ENCODE measurements around the gene MPO. TPM values are rescaled to one million over a fixed set of nuclear protein-coding genes. Genes with fewer than 3 reads are reported as not detected.

MPO gene
- total RNA-seq, 1 experiment from 2014 or later = 0.19 TPM

GRCh38 chr17:58315750-58316149 is 35.0 kb upstream of the MPO start:
- no peak for DNase-seq (ENCODE audit: unreplicated experiment)
- Mint-ChIP-seq H3K4me3 (ENCODE audit: unreplicated experiment) (no peak overlapping the region), H3K27me3 (ENCODE audit: insufficient read depth, unreplicated experiment) (no peaks in the 10 kb centered on the region), H3K27ac (ENCODE audit: low read depth, unreplicated experiment) (no peak overlapping the region), H3K4me1 (ENCODE audit: insufficient read depth, unreplicated experiment) (peaks cover 6% of the 10 kb centered on the region), H3K9me3 (ENCODE audit: unreplicated experiment) (no peaks in the 10 kb centered on the region), H3K36me3 (ENCODE audit: insufficient read depth, unreplicated experiment) (no peaks in the 10 kb centered on the region)
- CTCF ChIA-PET = interaction anchor here (0.5 to 6.8 kb wide), 13 partner anchors 8 to 703 kb away, joined by 3 to 127 read pairs (median 4); partner anchors contain the start of genes RNF43 and SUPT4H1
- BruUV-seq (replicated peaks) = no TSS peak
- TF ChIP-seq CTCF (IDR thresholded peaks at IDR 0.05; ENCODE audit: unreplicated experiment) = no peak
- intact Hi-C loops (cut with micrococcal nuclease) = no loop called here
- POLR2A ChIA-PET = interaction anchor here (1.0 to 2.8 kb wide), 3 partner anchors 23 to 199 kb away, joined by 3 to 28 read pairs (median 4); partner anchors contain the start of gene RNF43

GRCh38 chr17:58315281-58315711 is 34.6 kb upstream of the MPO start:
- Mint-ChIP-seq H3K27me3 (ENCODE audit: insufficient read depth, unreplicated experiment) (no peaks in the 10 kb centered on the region), H3K27ac (ENCODE audit: low read depth, unreplicated experiment) (no peak overlapping the region), H3K4me1 (ENCODE audit: insufficient read depth, unreplicated experiment) (peaks cover 6% of the 10 kb centered on the region), H3K36me3 (ENCODE audit: insufficient read depth, unreplicated experiment) (no peaks in the 10 kb centered on the region), H3K4me3 (ENCODE audit: unreplicated experiment) (no peak overlapping the region), H3K9me3 (ENCODE audit: unreplicated experiment) (no peaks in the 10 kb centered on the region)
- POLR2A ChIA-PET = interaction anchor here (0.6 to 2.8 kb wide), 4 partner anchors 23 to 365 kb away, joined by 3 to 28 read pairs (median 4); partner anchors contain the start of gene RNF43
- CTCF ChIA-PET = interaction anchor here (0.6 to 6.8 kb wide), 9 partner anchors 22 to 1004 kb away, joined by 3 to 127 read pairs (median 3); partner anchors contain the start of genes RNF43 and SUPT4H1
- no peak for DNase-seq (ENCODE audit: unreplicated experiment)
- TF ChIP-seq CTCF (IDR thresholded peaks at IDR 0.05; ENCODE audit: unreplicated experiment) = no peak
- BruUV-seq (replicated peaks) = no TSS peak
- intact Hi-C loops (cut with micrococcal nuclease) = no loop called here

GRCh38 chr17:58314706-58315015 is 33.9 kb upstream of the MPO start:
- intact Hi-C loops (cut with micrococcal nuclease) = no loop called here
- no peak overlapping the region for H3K4me3 Mint-ChIP-seq (ENCODE audit: unreplicated experiment)
- no peaks in the 10 kb centered on the region for H3K36me3 Mint-ChIP-seq (ENCODE audit: insufficient read depth, unreplicated experiment)
- no peaks in the 10 kb centered on the region for H3K27me3 Mint-ChIP-seq (ENCODE audit: insufficient read depth, unreplicated experiment)
- peaks cover 6% of the 10 kb centered on the region for H3K4me1 Mint-ChIP-seq (ENCODE audit: insufficient read depth, unreplicated experiment)
- BruUV-seq (replicated peaks) = no TSS peak
- DNase-seq (ENCODE audit: unreplicated experiment) = no peak
- no peaks in the 10 kb centered on the region for H3K9me3 Mint-ChIP-seq (ENCODE audit: unreplicated experiment)
- TF ChIP-seq CTCF (IDR thresholded peaks at IDR 0.05; ENCODE audit: unreplicated experiment) = no peak
- no peak overlapping the region for H3K27ac Mint-ChIP-seq (ENCODE audit: low read depth, unreplicated experiment)
- CTCF ChIA-PET = interaction anchor here (0.6 to 6.8 kb wide), 4 partner anchors 103 to 1003 kb away, joined by 3 to 127 read pairs (median 18); partner anchors contain the start of gene RNF43
- POLR2A ChIA-PET = interaction anchor here (0.6 kb wide), 1 partner anchor 366 kb away, joined by 3 read pairs; no protein-coding TSS in a partner anchor

GRCh38 chr17:58313815-58314705 is 33.3 kb upstream of the MPO start:
- H3K4me3 Mint-ChIP-seq (ENCODE audit: unreplicated experiment) = no peak overlapping the region
- H3K36me3 Mint-ChIP-seq (ENCODE audit: insufficient read depth, unreplicated experiment) = no peaks in the 10 kb centered on the region
- ChIA-PET POLR2A (interaction anchor here (0.6 kb wide), 1 partner anchor 367 kb away, joined by 3 read pairs; no protein-coding TSS in a partner anchor), CTCF (interaction anchor here (0.7 to 6.8 kb wide), 3 partner anchors 103 to 198 kb away, joined by 3 to 127 read pairs (median 33); partner anchors contain the start of gene RNF43)
- no TSS peak for BruUV-seq (replicated peaks)
- no peak for DNase-seq (ENCODE audit: unreplicated experiment)
- H3K27me3 Mint-ChIP-seq (ENCODE audit: insufficient read depth, unreplicated experiment) = no peaks in the 10 kb centered on the region
- no peaks in the 10 kb centered on the region for H3K9me3 Mint-ChIP-seq (ENCODE audit: unreplicated experiment)
- no peak overlapping the region for H3K27ac Mint-ChIP-seq (ENCODE audit: low read depth, unreplicated experiment)
- no peak for TF ChIP-seq CTCF (IDR thresholded peaks at IDR 0.05; ENCODE audit: unreplicated experiment)
- intact Hi-C loops (cut with micrococcal nuclease) = no loop called here
- peaks cover 6% of the 10 kb centered on the region for H3K4me1 Mint-ChIP-seq (ENCODE audit: insufficient read depth, unreplicated experiment)

Measured in MCF 10A (cell line).